Keratinocyte (primary cell): ENCODE results near the gene TPM4. TPM values are rescaled to one million over a fixed set of nuclear protein-coding genes. Genes with fewer than 3 reads are reported as not detected.
A peak's percentile ranks its signal among the peaks of the same experiment; 100 is the strongest.

Experiments used
- DNase-seq: peaks from one replicate; pipeline ENCODE4 v3.0.0-alpha.2; 2011; ENCODE audit warnings: low read depth, missing footprints, low spot score
- FAIRE-seq: peaks from 2 replicates; lab custom pipeline; 2011; peaks lifted over from hg19 to GRCh38; lab: Jason Lieb, UNC
- H2AFZ ChIP-seq: 2 replicates; pipeline ENCODE4 v1.6.0; 2012; ENCODE audit warnings: low read length, control low read depth, inconsistent platforms; ENCODE audit not compliant: control insufficient read depth
- H3K27ac ChIP-seq: 2 replicates; pipeline ENCODE4 v1.5.1; 2011; ENCODE audit warnings: low read length; ENCODE audit not compliant: control insufficient read depth, insufficient read depth
- H3K27me3 ChIP-seq: 3 replicates; pipeline ENCODE4 v1.6.0; 2011; ENCODE audit warnings: low read length; ENCODE audit not compliant: control insufficient read depth, insufficient read depth; ENCODE audit errors: extremely low read depth
- H3K36me3 ChIP-seq, 2 experiments: 2 replicates in 1 of 2; 3 replicates in 1 of 2; pipeline ENCODE4 v1.5.1; 2011; ENCODE audit warnings: low read length in 2 of 2, mild to moderate bottlenecking in 1 of 2; ENCODE audit not compliant: control insufficient read depth in 2 of 2, insufficient read depth in 2 of 2; ENCODE audit errors: extremely low read depth in 1 of 2
- H3K4me1 ChIP-seq: 3 replicates; pipeline ENCODE4 v1.5.1; 2011; ENCODE audit warnings: low read length; ENCODE audit not compliant: control insufficient read depth, insufficient read depth; ENCODE audit errors: extremely low read depth
- H3K4me2 ChIP-seq: 3 replicates; pipeline ENCODE4 v1.6.0; 2011; ENCODE audit warnings: low read depth, low read length; ENCODE audit not compliant: control insufficient read depth, insufficient read depth; ENCODE audit errors: extremely low read depth
- H3K4me3 ChIP-seq, 3 experiments: fragments of 200-600 bp in 1 of 3; sonication (generic) in 1 of 3; 2 replicates in 2 of 3; 3 replicates in 1 of 3; pipeline ENCODE4 v1.5.1; 2011 to 2016; ENCODE audit warnings: low read length in 3 of 3, mild to moderate bottlenecking in 3 of 3, control low read depth in 2 of 3, inconsistent platforms in 1 of 3, low read depth in 1 of 3, mixed read lengths in 1 of 3, mixed run types in 1 of 3, moderate library complexity in 1 of 3; ENCODE audit not compliant: control insufficient read depth in 2 of 3, insufficient read depth in 2 of 3; ENCODE audit errors: extremely low read depth in 1 of 3
- H3K79me2 ChIP-seq: 2 replicates; pipeline ENCODE4 v1.6.0; 2012; ENCODE audit warnings: low read length; ENCODE audit not compliant: control insufficient read depth, insufficient read depth
- H3K9ac ChIP-seq: 3 replicates; pipeline ENCODE4 v1.6.0; 2011; ENCODE audit warnings: low read length; ENCODE audit not compliant: control insufficient read depth, insufficient read depth; ENCODE audit errors: extremely low read depth
- H3K9me1 ChIP-seq: 3 replicates; pipeline ENCODE4 v1.6.0; 2011; ENCODE audit warnings: low read length; ENCODE audit not compliant: control insufficient read depth, insufficient read depth; ENCODE audit errors: extremely low read depth
- H3K9me3 ChIP-seq: 2 replicates; pipeline ENCODE4 v1.5.1; 2012; ENCODE audit warnings: low read depth, low read length; ENCODE audit not compliant: control insufficient read depth
- H4K20me1 ChIP-seq: 3 replicates; pipeline ENCODE4 v1.6.0; 2011; ENCODE audit warnings: low read length; ENCODE audit not compliant: control insufficient read depth, insufficient read depth; ENCODE audit errors: extremely low read depth
- EZH2 ChIP-seq: IDR thresholded peaks from one replicate; pipeline ENCODE4 v1.6.1; 2012; ENCODE audit warnings: inconsistent platforms, mild to moderate bottlenecking, low read length, moderate library complexity
- dilution Hi-C: fragments of 300-500 bp; cut with MboI; formaldehyde crosslinking; loops from one replicate; pipeline ENCODE4 v1.7.0; 2020; ENCODE audit warnings: low sequenced_read_pairs; ENCODE audit not compliant: extremely low pct_ligation_motif_present
- polyA plus RNA-seq, 5 experiments: library from polyadenylated mRNA; depleted of rRNA in 3 of 5; stranded (reverse) in 3 of 5; stranded (forward) in 1 of 5; unstranded in 1 of 5; fragments of >200 nt; gene quantifications; 1 replicate in 1 of 5; 2 replicates in 3 of 5; 3 replicates in 1 of 5; pipeline versions ENCODE4 v1.2.1 to v1.2.3, GENCODE V29; 2011 to 2012; ENCODE audit warnings: missing spikeins in 2 of 5, low read depth in 1 of 5, low replicate concordance in 1 of 5
- TF ChIP-seq, protein P1 (sequence below), 3 experiments: IDR thresholded peaks in 1 of 3; conservative IDR thresholded peaks in 1 of 3; optimal IDR thresholded peaks in 1 of 3; 2 replicates in 2 of 3; 3 replicates in 1 of 3; pipeline versions ENCODE3 to v1.5.1; 2011; ENCODE audit warnings: low read length in 3 of 3, mild to moderate bottlenecking in 3 of 3, moderate library complexity in 2 of 3, control low read depth in 1 of 3, inconsistent platforms in 1 of 3; ENCODE audit not compliant: insufficient read depth in 2 of 3; ENCODE audit errors: extremely low read depth in 1 of 3

TPM4 gene
- polyA plus RNA-seq, 1 donor (not counting 4 experiments of a cell fraction or from before 2014, with no cell fraction given), result 646 TPM

GRCh38 chr19:16111909-16112752 is 35.8 kb downstream of the TPM4 start:
- no peaks in the 10 kb centered on the region for H3K27me3 ChIP-seq
- peak overlapping the region; percentile 91 for H2AFZ ChIP-seq
- DNase-seq (no peak), FAIRE-seq (no peak)
- no peaks in the 10 kb centered on the region for H4K20me1 ChIP-seq
- peaks cover 52% of the 10 kb centered on the region for H3K79me2 ChIP-seq
- no peaks in the 10 kb centered on the region for H3K9me3 ChIP-seq
- peak overlapping the region; percentile 93 for H3K9ac ChIP-seq
- peak overlapping the region; percentile 91 for H3K4me2 ChIP-seq
- H3K36me3 ChIP-seq, result peaks cover 5 to 9% of the 10 kb centered on the region in 2 experiments
- peak overlapping the region; percentile 93 for H3K27ac ChIP-seq
- peaks cover 9% of the 10 kb centered on the region for H3K4me1 ChIP-seq
- no peak for TF ChIP-seq EZH2
- TF ChIP-seq, protein P1, sequence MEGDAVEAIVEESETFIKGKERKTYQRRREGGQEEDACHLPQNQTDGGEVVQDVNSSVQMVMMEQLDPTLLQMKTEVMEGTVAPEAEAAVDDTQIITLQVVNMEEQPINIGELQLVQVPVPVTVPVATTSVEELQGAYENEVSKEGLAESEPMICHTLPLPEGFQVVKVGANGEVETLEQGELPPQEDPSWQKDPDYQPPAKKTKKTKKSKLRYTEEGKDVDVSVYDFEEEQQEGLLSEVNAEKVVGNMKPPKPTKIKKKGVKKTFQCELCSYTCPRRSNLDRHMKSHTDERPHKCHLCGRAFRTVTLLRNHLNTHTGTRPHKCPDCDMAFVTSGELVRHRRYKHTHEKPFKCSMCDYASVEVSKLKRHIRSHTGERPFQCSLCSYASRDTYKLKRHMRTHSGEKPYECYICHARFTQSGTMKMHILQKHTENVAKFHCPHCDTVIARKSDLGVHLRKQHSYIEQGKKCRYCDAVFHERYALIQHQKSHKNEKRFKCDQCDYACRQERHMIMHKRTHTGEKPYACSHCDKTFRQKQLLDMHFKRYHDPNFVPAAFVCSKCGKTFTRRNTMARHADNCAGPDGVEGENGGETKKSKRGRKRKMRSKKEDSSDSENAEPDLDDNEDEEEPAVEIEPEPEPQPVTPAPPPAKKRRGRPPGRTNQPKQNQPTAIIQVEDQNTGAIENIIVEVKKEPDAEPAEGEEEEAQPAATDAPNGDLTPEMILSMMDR (optimal IDR thresholded peaks at IDR 0.05 in 1 of 3, IDR thresholded peaks at IDR 0.05 in 1 of 3, conservative IDR thresholded peaks at IDR 0.05 in 1 of 3; ENCODE audit: extremely low read depth in 1 of 3, insufficient read depth in 2 of 3, low read length in 3 of 3), result no peak
- peak overlapping the region; percentile 77 to 99 (median 93) for H3K4me3 ChIP-seq
- dilution Hi-C loops, result no loop called here
- H3K9me1 ChIP-seq, result no peaks in the 10 kb centered on the region

- no peak overlapping the region for H2AFZ ChIP-seq
- H3K9ac ChIP-seq, result peak overlapping the region; percentile 93
- H3K27ac ChIP-seq, result peak overlapping the region; percentile 93
- no peaks in the 10 kb centered on the region for H3K9me3 ChIP-seq
- no peaks in the 10 kb centered on the region for H3K9me1 ChIP-seq
- H3K4me2 ChIP-seq, result peak overlapping the region; percentile 91
- FAIRE-seq (no peak), DNase-seq (no peak)
- dilution Hi-C loops, result no loop called here
- H3K4me3 ChIP-seq, result peak overlapping the region; percentile 77 to 99 (median 93)
- peaks cover 9% of the 10 kb centered on the region for H3K4me1 ChIP-seq
- H4K20me1 ChIP-seq, result no peaks in the 10 kb centered on the region
- H3K79me2 ChIP-seq, result peaks cover 55% of the 10 kb centered on the region
- peaks cover 5 to 10% of the 10 kb centered on the region in 2 experiments for H3K36me3 ChIP-seq
- TF ChIP-seq EZH2, result no peak
- H3K27me3 ChIP-seq, result no peaks in the 10 kb centered on the region
Observed at GRCh38 chr19:16112778-16113177, 36.5 kb downstream of the TPM4 start.
